ENCODE data around the gene PTGR1.
"Not testable (repeated sequence)": the region's sequence is repeated elsewhere in the genome, so short reads cannot be mapped to it uniquely, and the experiment has no call there.

Gene PTGR1

GRCh38 chr9:111599092-111599954, at the start of gene PTGR1:
Gene PTGR1 (minus strand): TSS chr9:111599647. CDS start chr9:111597422, 2,225 bp downstream.
- peak; percentile 90 for DNase-seq

- DNase-seq, result no peak
Measured at GRCh38 chr9:111649016-111649415, 49.6 kb upstream of the PTGR1 start.

- no peak for DNase-seq
Measured at GRCh38 chr9:111648066-111648465, 48.6 kb upstream of the PTGR1 start.

- DNase-seq, result no peak
Measured at GRCh38 chr9:111646417-111646816, 47.0 kb upstream of the PTGR1 start.

DNA sequence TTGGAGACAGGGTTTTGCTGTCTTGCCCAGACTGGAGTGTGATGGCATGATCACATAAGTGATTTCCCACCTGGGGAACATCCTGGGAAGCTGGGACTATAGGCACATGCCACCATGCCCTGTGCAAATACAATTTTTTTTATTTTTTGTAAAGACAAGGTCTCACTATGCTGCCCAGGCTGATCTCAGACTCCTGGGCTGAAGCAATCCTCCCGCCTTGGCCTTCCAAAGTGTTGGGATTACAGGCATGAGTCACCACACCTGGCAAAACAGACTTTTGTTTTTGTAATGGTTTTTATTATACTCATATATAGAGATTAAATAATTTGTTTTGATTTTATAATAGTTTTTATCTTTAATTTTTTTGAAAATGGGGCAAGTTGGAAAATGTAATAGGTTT, 46.4 kb upstream of the PTGR1 start:
- no peak for DNase-seq

- DNase-seq, result no peak
Measured at GRCh38 chr9:111644195-111644772, 44.8 kb upstream of the PTGR1 start.

GRCh38 chr9:111637421-111637950, 38.0 kb upstream of the PTGR1 start:
- no peak for DNase-seq

GRCh38 chr9:111634860-111635259, 35.4 kb upstream of the PTGR1 start:
- no peak for DNase-seq

DNA sequence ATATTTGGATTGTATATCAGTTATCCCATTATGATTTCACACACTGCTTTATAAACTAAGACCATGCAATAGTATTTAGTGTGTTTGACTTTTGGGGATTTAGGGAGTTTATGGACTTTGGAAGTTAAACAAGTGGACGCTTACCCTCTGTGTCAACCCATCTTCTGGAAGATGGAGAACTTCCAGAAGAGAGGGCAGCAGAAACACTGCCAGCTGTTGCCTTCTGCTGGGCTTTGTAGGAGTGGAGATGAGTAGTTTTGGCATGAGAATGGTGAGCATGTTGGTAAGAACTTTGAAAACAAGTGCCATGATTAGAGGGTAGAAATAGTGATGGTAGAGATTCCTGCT, 33.9 kb upstream of the PTGR1 start:
- no peak for DNase-seq

DNA sequence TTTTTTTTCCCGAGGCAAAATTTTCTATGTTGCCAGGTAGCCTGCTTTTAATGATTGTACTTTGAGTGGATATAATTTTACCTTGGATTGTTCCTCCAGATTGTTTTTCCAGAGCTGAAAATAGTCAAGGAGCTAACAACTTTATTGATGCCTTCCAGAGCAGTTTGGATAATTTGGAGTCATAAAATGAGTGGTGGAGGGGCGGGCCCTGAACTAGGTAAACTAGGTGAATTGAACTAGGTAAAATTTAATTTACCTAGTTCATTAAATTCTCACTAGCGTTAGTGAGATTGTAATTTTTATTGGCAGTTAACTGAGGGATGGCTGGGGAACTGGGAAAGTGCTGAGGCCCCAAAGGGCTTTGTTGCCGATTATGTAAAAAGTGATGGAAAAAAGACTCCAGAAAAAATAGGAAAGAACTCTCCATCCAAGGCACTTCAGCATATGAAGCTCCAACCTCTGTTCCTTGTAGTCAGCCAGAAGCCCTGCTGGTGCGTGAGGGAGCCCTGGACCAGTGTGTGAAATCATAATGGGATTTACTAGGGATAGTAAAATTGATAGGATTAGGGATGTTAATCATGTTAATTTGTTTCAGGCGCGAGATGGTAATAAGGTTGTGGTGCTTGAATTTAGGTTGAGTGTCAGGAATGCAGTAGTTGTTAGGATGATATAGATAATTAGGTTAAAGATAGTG, 33.4 kb upstream of the PTGR1 start:
- DNase-seq, result no peak

DNA sequence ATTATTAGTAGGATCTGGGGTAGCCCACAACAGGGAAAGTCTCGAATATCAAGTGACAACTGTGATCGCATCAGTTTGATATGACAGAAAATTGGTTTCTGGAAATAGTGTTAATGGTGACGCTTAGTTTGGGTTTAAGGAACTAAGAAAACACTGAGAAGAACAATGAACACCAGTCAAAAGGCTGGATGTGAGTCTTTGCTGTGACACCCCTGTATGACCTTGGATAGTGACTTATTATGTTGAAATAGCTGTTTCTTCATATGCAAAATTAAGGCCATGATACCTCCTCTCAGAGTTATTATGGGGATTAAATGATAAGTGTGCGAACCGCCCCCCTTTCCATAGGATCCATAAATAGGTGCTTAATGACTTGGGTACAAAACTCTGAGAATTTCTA, 32.6 kb upstream of the PTGR1 start:
- no peak for DNase-seq

GRCh38 chr9:111631214-111631971, 31.9 kb upstream of the PTGR1 start, which contains the start of gene DNAJC25:
Gene DNAJC25 (plus strand): TSS chr9:111631334. CDS start chr9:111631408, 74 bp downstream.
- peak; percentile 99 for DNase-seq

GRCh38 chr9:111630964-111631213, 31.4 kb upstream of the PTGR1 start:
- DNase-seq, result no peak

GRCh38 chr9:111630182-111630963, 30.9 kb upstream of the PTGR1 start:
- DNase-seq, result peak; percentile 5

- DNase-seq, result no peak
Measured at GRCh38 chr9:111628411-111628810, 29.0 kb upstream of the PTGR1 start.

- DNase-seq, result no peak
Measured at GRCh38 chr9:111627260-111627963, 28.0 kb upstream of the PTGR1 start.

DNA sequence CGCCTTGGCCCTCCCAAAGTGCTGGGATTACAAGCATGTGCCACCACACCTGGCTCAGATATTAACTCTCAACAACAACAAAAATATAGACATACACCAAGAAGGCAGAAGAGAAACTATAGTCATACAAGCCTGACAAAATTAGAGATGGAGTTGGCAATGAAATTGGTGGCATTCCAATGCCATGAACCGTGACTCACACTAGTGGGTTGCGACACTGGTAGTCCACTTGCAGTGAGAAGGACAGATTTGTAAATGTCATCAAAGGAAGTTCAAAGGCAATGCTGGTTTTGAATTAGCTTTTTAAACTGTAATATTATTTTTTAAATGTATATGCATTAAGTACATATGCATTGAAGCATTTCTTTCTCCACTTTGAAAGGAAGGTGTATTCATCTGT, 23.2 kb upstream of the PTGR1 start:
- DNase-seq, result peak; percentile 55

DNA sequence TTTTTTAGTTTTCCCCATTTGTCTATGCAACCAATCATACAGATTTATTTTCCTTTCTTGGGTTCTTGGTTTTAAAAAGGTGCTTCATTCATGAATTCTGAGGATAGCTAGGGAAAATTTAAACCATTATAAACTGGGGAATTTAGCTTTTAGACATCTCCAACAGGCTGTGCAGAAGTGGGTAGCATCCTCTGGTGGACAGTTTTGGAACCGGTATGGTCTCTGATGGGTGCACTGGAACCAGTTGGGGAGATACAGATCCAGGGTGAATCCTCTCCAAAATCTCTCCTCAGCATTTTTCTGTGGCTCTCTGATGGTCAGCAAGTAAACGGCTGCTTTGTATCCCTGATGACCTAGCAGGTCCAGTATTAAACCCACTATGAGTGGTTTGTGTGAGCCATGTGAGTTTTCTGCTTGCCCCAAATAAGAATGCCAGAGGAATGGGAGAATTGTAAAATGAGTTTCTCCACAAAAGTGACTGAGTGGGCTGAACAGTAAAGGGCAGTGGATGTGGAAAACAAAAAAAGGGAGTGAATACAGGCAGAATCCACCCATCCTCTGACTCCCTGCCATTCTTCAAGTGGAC, 22.5 kb upstream of the PTGR1 start:
- peak; percentile 31 for DNase-seq

GRCh38 chr9:111617349-111617748, 17.9 kb upstream of the PTGR1 start:
- not testable (repeated sequence) for DNase-seq

- no peak for DNase-seq
Measured at GRCh38 chr9:111615928-111616327, 16.5 kb upstream of the PTGR1 start.

GRCh38 chr9:111613436-111614040, 14.1 kb upstream of the PTGR1 start:
- no peak for DNase-seq
